ENCODE data around the gene PPP1R9B.

Gene PPP1R9B

DNA sequence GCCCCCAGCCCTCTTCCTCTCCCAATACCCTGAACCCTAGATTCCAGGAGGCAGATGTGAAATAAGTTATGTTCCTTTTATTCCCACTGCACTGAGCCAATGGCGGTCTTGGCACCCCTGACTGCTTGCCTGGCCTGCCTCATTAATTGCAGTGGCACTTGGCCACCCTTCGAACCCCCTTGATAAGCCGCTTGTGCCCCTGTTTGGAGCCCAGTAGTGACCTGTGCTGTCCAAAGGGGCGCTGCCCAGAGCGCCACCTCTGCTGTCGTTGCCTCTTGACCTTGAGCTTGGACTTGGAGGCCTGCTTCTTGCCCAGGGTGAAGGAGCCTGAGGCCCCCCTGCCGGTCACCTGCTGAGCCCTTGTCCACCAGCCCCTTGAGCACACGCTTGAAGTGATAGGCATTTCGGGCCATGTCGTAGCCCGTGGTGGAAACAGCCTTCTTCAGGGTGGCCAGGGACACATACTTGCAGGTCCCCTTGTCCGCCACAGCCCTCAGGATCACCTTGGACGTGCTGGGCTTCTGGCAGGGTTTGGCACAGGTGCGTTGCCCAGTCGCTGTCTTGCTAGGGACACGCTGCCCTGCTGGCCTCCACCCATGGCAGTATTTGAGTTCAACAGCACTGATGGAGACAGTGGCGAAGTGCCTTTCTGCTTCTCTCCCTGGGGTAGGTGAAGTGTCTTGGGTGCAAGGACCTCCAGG is 21.0 kb upstream of the PPP1R9B start:
- DNase-seq (ENCODE audit: extremely low read depth, low read depth), result no peak
- TF ChIP-seq CTCF (IDR thresholded peaks at IDR 0.05; ENCODE audit: low read depth, low read length), result no peak

DNA sequence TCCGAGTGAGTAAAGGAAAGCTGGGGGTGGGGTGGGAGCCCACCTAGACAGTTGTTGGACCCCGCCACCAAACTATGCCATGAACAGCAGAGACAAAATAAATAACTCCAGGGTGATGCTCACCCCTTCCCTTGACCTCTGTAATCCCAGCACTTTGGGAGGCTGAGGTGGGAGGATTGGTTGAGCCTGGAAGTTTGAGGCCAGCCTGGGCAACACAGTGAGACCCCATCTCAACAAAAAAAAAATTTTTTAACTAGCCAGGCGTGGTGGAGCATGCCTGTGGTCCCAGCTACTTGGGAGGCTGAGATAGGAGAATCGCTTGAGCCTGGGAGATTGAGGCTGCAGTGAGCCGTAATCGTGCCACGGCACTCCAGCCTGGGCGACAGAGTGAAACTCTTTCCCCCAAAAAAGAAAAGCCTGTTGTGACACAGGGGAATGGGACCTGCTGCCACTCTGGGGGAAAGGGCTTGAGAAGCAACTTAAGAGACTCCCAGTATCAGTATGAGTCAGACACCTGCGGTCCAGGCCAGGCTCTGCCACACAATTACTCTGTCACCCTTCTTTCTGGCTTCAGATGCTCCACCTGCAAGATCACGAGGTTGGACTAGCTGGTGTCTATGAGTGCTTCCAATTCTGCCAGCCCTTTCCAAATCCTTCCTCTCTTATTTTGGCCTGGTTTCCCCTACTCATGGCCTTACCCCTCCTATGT is 20.3 kb upstream of the PPP1R9B start:
- DNase-seq (ENCODE audit: extremely low read depth, low read depth), result no peak
- TF ChIP-seq CTCF (IDR thresholded peaks at IDR 0.05; ENCODE audit: low read depth, low read length), result no peak

DNA sequence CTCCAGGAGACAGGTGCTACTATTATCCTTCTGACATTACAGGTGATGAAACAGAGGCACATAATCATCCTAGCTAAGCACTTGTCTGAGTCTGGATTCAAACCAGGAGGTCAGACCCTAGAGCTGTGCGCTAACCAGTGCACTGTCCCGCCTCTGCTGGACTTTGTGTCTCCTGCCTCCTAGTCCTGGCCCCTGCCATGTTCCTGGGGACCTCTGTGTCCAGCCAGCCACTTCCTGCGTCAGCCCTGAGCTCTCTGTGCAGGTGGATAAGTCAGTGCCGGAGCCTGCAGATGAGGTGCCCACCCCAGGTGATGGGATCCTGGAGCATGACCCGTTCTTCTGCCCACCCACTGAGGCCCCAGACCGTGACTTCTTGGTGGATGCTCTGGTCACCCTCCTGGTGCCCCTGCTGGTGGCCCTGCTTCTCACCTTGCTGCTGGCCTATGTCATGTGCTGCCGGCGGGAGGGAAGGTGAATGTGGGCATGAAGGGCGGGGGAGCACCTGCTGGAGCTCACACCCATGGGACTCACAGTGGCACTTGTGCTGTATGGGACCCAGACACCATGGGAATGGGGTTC is 19.5 kb upstream of the PPP1R9B start:
- no peak for TF ChIP-seq CTCF (IDR thresholded peaks at IDR 0.05; ENCODE audit: low read depth, low read length)
- no peak for DNase-seq (ENCODE audit: extremely low read depth, low read depth)

GRCh38 chr17:50169121-50169764 is 18.8 kb upstream of the PPP1R9B start:
- TF ChIP-seq CTCF (IDR thresholded peaks at IDR 0.05; ENCODE audit: low read depth, low read length), result peak; percentile 91
- no peak for DNase-seq (ENCODE audit: extremely low read depth, low read depth)

DNA sequence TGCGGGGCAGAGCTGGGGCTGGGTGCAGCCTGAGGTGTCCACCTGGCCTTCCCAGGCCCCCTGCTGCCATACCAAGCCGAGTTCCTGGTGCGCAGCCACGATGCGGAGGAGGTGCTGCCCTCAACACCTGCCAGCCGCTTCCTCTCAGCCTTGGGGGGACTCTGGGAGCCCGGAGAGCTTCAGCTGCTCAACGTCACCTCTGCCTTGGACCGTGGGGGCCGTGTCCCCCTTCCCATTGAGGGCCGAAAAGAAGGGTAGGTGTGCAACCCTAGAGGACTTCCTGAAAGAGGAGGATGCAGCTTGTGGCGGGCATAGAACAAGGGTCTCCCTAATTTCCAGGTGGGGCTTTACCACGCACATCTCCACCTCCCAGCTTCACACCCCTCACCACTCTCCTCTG is 17.8 kb upstream of the PPP1R9B start:
- TF ChIP-seq CTCF (IDR thresholded peaks at IDR 0.05; ENCODE audit: low read depth, low read length), result no peak
- no peak for DNase-seq (ENCODE audit: extremely low read depth, low read depth)

GRCh38 chr17:50167371-50167770 is 16.9 kb upstream of the PPP1R9B start:
- DNase-seq (ENCODE audit: extremely low read depth, low read depth), result no peak
- no peak for TF ChIP-seq CTCF (IDR thresholded peaks at IDR 0.05; ENCODE audit: low read depth, low read length)
